Nephron progenitor cell (in vitro differentiated cells): Measurements from ENCODE around the gene SGO1.

Source experiments
- DNase-seq: peaks from one replicate; pipeline ENCODE4 v3.0.0; 2021
- H3K27ac Mint-ChIP-seq: 2 replicates; pipeline ENCODE4 v1.8.0; 2021; ENCODE audit warnings: mild to moderate bottlenecking, moderate library complexity, mixed read lengths
- H3K27me3 Mint-ChIP-seq: 2 replicates; pipeline ENCODE4 v1.8.0; 2021; ENCODE audit warnings: mild to moderate bottlenecking, low read depth, mixed read lengths; ENCODE audit not compliant: poor library complexity
- H3K36me3 Mint-ChIP-seq: 2 replicates; pipeline ENCODE4 v1.8.0; 2021; ENCODE audit warnings: low read depth, mixed read lengths
- H3K4me1 Mint-ChIP-seq: 2 replicates; pipeline ENCODE4 v1.8.0; 2021; ENCODE audit warnings: mixed read lengths
- H3K4me3 Mint-ChIP-seq: 2 replicates; pipeline ENCODE4 v1.8.0; 2021; ENCODE audit warnings: mild to moderate bottlenecking, moderate library complexity, mixed read lengths
- H3K9me3 Mint-ChIP-seq: 2 replicates; pipeline ENCODE4 v1.8.0; 2021; ENCODE audit warnings: mild to moderate bottlenecking, moderate library complexity, mixed read lengths
- TF ChIP-seq, protein P1 (sequence below): fragments of 200-600 bp; sonication (generic); IDR thresholded peaks from 2 replicates; pipeline ENCODE4 v1.5.0; 2021; ENCODE audit warnings: antibody characterized with exemption

The SGO1 gene

DNA sequence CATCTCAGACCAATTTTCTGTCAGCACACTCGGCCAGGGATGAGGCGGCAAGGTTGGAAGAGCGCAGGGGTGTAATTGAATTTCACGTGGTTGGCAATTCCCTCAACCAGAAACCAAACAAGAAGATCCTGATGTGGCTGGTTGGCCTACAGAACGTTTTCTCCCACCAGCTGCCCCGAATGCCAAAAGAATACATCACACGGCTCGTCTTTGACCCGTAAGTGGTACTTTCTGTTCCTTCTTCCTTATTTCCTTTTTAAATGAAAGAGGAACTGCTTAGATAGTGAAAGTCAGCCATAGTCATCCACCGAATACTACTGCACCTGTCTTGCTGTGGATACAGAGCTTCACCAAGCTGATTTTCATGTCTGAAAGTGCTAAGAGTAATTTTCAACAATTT, 60.1 kb downstream of the SGO1 start:
- peaks cover 8% of the 10 kb centered on the region for H3K4me1 Mint-ChIP-seq
- peaks cover 51% of the 10 kb centered on the region for H3K36me3 Mint-ChIP-seq
- H3K27me3 Mint-ChIP-seq = no peaks in the 10 kb centered on the region
- no peak overlapping the region for H3K27ac Mint-ChIP-seq
- no peak for DNase-seq
- no peaks in the 10 kb centered on the region for H3K9me3 Mint-ChIP-seq
- H3K4me3 Mint-ChIP-seq = no peak overlapping the region
- TF ChIP-seq, protein P1, sequence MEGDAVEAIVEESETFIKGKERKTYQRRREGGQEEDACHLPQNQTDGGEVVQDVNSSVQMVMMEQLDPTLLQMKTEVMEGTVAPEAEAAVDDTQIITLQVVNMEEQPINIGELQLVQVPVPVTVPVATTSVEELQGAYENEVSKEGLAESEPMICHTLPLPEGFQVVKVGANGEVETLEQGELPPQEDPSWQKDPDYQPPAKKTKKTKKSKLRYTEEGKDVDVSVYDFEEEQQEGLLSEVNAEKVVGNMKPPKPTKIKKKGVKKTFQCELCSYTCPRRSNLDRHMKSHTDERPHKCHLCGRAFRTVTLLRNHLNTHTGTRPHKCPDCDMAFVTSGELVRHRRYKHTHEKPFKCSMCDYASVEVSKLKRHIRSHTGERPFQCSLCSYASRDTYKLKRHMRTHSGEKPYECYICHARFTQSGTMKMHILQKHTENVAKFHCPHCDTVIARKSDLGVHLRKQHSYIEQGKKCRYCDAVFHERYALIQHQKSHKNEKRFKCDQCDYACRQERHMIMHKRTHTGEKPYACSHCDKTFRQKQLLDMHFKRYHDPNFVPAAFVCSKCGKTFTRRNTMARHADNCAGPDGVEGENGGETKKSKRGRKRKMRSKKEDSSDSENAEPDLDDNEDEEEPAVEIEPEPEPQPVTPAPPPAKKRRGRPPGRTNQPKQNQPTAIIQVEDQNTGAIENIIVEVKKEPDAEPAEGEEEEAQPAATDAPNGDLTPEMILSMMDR = no peak

DNA sequence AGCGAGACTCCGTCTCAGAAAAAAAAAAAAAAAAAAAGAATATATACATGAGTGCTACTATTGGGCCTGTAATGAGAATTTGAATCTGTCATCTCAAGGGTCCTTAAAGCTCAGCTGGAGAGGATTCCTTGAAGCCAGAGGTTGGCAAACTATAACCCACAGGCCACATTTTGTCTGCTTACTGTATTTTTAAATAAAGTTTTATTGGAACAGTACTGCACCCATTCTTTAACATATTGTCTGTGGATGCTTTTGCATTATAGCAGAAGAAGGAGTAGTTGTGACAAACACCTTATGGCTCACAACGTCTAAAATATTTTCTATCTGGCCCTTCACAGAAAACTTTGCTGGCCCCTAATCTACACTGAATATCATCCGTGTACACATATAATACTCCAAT, 60.7 kb downstream of the SGO1 start:
- TF ChIP-seq, protein P1 = no peak
- H3K27me3 Mint-ChIP-seq = no peaks in the 10 kb centered on the region

DNA sequence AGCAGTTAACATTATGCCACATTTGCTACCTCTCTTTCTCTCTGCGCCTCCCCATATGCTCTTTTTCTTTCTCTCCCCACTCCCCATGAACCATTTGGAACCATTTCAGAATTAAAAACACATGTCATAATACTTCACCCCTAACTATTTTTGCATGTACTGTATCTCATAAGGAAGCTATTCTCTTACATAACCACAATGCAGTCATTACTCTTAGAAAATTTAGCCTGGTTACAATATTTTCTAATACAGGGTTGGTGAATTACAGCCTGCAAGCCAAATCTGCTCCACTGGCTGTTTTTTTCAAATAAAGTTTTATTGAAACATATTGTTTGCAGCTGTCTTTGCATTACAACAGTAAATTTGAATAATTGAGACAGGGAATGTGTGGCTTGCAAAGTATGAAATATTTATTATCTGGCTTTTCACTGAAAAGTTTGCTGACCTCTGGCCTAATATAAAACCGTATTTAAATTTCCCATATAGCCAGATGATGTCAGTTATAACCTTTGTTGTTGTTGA, 62.8 kb downstream of the SGO1 start:
- H3K9me3 Mint-ChIP-seq = no peaks in the 10 kb centered on the region
- H3K4me3 Mint-ChIP-seq = no peak overlapping the region
- TF ChIP-seq, protein P1 = no peak
- no peaks in the 10 kb centered on the region for H3K4me1 Mint-ChIP-seq
- no peaks in the 10 kb centered on the region for H3K27me3 Mint-ChIP-seq
- DNase-seq = no peak
- peaks cover 46% of the 10 kb centered on the region for H3K36me3 Mint-ChIP-seq
- no peak overlapping the region for H3K27ac Mint-ChIP-seq

More for the DNA sequence above, 60.7 kb downstream of the SGO1 start:
- no peak for DNase-seq
- H3K4me1 Mint-ChIP-seq = peaks cover 6% of the 10 kb centered on the region
- peaks cover 46% of the 10 kb centered on the region for H3K36me3 Mint-ChIP-seq
- no peaks in the 10 kb centered on the region for H3K9me3 Mint-ChIP-seq
- no peak overlapping the region for H3K4me3 Mint-ChIP-seq
- no peak overlapping the region for H3K27ac Mint-ChIP-seq

DNA sequence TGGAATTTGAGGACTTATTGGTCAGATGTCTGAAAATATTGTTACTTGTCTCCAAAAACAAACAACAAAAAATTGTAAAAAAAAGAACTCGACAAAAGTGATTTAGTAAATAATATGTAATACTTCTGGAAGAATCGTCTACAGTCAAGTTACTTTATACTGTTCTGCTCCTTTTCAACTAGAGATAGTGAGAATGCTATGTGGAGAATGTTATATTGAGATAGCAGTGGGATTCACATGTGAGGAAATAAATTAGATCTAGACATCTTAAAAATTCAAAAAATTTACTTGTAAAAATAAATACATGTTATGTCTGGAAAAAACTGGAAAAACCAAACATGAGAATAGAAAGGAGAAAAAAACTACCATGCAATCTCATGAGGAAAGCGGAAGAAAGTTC, 64.9 kb downstream of the SGO1 start:
- no peak overlapping the region for H3K27ac Mint-ChIP-seq
- no peaks in the 10 kb centered on the region for H3K4me1 Mint-ChIP-seq
- DNase-seq = no peak
- H3K4me3 Mint-ChIP-seq = no peak overlapping the region
- TF ChIP-seq, protein P1 = no peak
- H3K9me3 Mint-ChIP-seq = no peaks in the 10 kb centered on the region
- H3K27me3 Mint-ChIP-seq = no peaks in the 10 kb centered on the region
- H3K36me3 Mint-ChIP-seq = peaks cover 33% of the 10 kb centered on the region
